NCI-H2081 treated with DMSO at 0.1 percent for 48 hours (cell line): ENCODE data around the gene FOXQ1.

Source experiments
- DNase-seq: peaks from one replicate; lab custom pipeline; 2025; lab: John Stamatoyannopoulos, UW

FOXQ1 gene

GRCh38 chr6:1311400-1312202 lies at the start of gene FOXQ1:
Gene FOXQ1, plus strand, starts transcription at chr6:1312098. Its CDS starts 607 bp downstream, at chr6:1312705.
- DNase-seq: no peak

DNA sequence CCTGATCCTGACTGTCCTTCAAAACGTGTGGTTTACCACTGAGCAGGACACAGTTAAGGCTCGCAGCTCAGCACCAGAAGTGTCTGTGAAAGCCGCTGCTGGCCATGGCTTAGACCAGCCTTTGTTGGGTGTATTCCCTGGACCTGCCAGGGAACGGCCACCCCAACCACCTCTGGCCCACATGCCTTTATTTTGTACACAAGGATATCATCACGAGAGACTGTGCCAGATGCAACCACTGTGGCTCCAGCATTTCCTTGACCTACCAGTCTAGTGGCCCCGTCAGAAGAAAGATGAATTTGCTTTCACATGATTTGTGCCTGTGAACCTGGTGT lies 49.2 kb upstream of the FOXQ1 start:
- DNase-seq: no peak

GRCh38 chr6:1263039-1263849 lies 48.7 kb upstream of the FOXQ1 start:
- DNase-seq: no peak

DNA sequence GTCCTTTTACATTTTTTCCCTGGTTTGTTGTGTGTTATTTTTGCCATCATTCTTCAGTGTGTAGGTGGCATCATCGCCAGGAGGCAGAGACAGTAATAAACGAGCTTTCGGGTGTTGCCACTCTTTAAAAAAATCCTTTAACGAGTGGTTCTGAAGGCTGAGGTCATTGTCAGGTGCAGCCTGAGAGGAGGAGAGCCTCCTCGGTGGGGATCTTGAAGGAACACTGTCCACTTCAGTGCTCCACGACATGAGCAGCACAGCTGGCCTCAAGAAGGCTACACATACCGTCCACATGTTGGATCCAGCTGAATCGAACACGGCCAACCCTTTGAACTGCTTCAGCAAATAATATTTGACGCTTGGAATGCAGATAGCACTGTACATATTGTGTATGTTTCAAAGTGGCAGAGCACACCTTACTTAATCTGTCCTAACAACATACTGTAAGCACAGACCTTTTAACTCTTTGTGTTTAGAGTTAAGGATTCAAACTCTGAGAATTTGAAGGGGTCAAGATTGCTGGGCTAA lies 48.0 kb upstream of the FOXQ1 start:
- no peak for DNase-seq

DNA sequence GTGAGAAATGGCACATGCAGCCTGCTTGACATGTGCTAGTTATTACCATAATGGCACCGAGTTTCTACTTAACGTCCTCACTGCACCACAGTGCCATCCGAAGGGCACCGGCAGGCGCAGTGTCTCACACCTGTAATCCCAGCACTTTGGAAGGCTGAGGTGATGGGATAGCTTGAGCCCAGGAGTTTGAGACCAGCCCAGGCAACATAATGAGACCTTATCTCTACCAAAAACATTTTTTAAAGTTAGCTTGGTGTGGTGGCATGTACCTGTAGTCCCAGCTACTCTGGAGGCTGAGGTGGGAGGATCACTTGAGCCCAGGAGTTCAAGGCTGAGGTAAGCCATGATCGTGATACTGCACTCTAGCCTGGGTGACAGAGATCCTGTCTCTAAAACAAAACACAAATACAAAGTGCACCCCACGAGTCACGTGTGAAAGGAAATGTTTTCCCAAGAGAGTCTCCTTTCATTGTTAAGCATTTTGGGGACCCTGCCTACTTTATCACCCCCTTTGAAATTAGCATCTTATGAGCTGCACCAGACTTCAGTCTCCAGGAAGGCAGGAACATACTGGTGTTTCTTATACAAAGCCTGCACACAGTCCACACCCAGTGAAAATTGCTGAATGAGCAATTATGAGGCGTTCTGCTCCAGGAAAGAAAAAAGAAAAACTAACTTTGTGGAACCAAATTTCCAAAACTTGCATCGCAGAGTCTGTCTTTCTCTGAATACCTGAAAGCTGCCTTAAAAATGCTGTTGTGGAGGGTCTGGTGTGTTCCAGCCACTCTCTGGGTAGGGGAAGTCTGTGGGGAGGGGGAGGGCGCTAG lies 47.1 kb upstream of the FOXQ1 start:
- DNase-seq: no peak

GRCh38 chr6:1266686-1267056 lies 45.2 kb upstream of the FOXQ1 start:
- no peak for DNase-seq

- DNase-seq: no peak
Observed at GRCh38 chr6:1267057-1267732, 44.7 kb upstream of the FOXQ1 start.

DNA sequence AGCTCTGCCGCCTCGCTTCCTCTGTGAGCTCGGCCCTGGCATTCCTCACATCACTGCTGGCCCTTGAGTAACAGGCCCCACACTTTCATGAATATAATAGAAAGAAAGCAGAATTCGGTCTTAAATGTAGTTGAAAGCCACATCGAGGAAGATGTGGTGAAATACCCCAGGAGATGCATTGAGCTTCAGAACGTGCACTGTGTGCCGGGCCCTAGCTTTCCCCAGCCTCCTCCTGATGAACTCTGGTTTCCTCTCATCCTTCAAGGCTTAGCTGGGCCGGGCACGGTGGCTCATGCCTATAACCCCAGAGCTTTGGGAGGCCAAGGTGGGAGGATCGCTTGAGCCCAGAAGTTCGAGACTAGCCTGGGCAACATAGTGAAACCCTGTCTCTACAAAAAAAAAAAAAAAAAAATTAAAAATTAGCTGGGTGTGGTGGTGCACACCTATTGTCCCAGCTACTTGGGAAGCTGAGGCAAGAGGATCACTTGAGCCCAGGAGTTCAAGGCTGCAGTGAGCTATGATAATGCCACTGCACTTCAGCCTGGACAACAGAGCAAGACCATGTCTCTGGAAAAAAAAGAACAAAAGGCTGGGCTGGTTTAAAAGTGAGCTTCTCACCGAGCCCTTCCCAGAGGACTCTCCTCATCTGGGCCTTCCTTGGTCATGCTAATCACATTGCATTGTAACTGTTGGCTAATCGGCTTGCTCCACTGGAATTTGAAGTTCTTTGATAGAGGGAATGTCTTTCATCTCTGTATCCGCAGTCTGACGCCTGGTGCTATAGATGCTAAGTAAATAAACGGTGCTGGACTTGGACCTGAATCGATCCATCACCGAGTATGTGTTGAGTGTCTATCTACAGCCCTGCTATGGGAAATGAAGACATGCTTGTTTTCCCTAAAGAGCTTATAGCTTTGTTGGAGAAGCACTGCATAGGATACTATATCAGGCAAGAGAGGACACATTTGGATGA lies 43.8 kb upstream of the FOXQ1 start:
- no peak for DNase-seq

DNA sequence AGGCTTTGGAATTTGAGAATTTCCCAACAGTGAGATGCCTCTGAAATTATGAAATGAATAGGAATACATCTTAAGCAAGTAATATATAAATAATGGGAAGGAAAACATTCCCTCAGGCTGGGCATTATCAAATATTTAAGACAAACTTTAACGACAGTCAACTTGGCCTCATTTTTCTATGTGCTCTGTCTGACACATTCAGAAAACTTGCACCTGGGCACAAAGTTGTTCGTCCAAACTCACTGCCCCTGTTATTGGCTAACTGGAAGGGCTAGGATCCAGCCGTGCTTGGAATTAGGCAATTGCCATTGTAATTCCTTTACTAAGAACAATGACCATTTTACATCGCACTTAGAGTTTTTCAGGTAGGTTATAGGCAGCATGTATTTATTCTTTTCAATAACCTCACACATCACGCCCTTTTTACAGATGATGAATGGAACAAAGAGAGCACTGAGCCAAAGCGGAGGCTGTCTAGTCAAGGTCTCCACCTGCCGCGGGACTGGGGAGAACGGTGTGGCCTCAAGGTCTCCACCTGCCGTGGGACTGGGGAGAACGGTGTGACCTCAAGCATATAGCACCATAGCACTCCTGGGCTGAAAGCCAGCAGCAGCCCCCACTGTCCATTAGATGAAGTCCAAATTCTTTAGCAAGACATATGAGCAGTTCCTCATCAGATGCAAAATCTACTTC lies 40.7 kb upstream of the FOXQ1 start:
- no peak for DNase-seq

DNA sequence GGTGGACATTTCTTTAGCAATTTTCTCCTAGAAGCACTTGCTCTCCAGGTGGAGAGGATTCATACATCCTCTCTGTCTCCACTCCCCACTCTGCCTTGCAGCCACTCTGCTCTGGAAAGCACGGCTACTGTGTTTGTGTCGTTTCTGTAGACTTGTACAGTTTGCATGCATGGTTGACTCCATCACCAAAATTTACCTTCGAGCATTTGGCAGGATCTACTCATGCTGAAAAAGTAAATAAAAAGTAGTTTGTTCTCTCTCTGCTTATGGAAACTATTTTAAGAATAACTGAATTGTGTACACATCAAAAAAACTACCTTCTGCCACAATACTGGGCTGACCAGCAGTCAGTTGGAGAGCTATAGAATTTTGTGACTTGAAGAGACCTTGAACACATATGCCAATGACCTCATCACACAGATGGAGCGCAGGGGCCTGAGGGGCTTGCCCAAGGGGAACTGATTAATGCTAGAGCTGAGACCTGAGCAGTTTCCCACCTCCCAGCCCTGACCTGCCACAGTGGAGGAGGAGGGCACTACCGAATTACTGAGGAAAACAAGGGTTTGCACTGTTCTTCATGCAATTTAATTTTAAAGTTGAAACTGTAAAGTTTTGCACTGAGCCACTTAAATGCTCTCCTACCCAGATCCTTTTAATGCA lies 33.7 kb upstream of the FOXQ1 start:
- no peak for DNase-seq

GRCh38 chr6:1279065-1279464 lies 32.8 kb upstream of the FOXQ1 start:
- DNase-seq: no peak

DNA sequence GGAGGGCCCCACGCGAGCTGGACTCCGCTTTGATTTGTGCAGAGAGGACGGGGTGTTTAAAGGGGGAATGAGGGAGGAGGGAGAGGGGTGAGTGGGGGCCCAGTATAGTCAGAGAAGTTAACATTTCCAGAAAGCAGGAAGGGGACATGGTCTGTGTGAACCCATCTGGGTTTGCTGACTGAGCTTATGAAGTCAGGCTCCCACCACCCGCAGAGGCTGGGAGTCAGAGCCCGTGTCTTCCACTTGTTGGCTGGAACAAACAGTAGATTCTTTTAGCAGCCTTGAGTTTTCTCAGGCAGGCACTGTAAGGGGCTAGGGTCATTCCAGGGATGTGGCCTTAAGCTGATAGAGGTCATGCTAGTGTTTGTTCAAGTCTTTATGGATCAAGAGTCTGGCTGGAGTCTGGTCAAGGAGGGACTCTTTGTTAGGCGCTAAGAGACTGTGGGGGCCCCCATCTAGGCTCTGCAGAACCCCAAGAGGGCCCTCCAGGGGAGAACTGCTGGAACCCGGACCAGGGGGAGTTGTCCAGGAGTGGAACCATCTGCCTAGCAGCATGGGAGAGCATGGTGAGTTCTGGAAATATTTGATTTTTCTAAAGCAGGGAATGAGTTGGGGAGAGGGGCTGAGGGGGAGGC lies 31.1 kb upstream of the FOXQ1 start:
- DNase-seq: no peak

DNA sequence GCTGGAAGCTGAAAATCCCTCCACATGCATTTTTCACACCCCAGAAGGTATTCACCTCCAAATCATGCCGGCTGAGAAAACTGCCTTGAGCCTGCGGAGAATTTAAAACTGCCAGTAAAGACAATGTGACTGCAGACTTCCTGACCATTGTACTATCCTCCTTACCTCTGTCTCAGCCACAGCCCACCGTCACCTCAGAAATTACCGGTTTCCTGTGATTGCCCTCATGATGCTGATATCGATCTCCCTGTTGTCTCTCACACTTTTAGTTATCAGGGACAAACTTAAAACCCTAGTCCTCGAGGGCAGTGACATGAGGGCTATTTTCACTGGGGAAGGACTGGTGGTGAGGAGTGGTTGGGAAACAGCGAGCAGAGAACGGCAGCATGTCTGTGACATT lies 30.2 kb upstream of the FOXQ1 start:
- DNase-seq: no peak

DNA sequence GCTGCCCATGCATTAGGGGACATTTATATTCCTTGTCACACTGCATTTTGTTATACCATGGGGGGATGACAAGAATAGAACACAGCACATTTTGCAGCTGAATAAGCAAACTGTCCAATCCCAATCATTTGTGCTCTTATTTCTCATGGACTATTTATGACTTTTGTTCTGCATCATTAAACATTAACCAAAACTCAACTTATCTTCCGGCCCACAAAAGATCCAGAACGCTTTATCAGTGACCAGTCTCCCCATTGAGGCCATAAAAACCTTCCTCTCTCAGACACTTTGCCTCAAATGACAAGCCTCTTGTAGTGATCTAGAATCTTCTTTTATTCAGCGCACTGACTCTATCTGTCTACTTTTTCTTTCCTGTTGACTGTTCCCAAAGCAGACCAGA lies 28.4 kb upstream of the FOXQ1 start:
- no peak for DNase-seq

DNA sequence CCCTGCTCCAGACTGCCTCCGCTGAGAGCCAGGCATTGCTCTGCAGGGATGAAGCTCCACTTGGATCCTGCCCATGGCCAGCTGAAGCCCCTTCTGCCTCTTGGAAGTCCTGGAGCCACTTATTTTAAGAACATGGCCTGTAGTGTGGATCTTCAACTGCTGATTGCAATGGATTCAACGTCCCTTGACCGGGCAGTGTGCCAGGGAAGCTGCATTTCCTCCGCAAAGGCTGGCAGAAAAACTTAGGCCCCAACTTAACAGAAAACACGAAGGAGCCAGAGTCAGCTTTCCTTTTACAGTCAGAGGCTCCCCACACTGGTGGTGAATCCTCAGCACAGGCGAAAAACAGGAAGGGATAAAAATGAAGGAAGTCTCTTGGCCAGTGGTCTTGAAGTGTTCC lies 26.3 kb upstream of the FOXQ1 start:
- DNase-seq: no peak

DNA sequence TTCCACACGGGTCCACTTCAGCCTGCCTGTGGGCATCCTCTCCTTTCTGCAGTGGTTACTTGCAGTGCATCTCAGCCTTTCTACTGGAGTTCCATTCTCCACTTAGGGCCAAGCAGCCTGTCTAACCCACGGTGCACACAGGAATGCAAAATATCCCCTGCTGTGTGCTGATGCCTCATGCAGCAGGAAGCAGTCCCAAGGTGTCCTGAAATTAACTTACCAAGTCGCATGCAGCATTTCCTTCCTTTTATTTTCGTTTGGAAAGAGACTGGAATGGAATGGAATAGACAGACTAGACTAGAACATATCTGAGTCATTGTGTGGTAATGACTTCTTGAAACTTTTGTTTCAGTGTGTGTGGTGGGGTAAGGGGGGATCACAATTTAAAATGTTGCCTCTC lies 25.9 kb upstream of the FOXQ1 start:
- DNase-seq: no peak

DNA sequence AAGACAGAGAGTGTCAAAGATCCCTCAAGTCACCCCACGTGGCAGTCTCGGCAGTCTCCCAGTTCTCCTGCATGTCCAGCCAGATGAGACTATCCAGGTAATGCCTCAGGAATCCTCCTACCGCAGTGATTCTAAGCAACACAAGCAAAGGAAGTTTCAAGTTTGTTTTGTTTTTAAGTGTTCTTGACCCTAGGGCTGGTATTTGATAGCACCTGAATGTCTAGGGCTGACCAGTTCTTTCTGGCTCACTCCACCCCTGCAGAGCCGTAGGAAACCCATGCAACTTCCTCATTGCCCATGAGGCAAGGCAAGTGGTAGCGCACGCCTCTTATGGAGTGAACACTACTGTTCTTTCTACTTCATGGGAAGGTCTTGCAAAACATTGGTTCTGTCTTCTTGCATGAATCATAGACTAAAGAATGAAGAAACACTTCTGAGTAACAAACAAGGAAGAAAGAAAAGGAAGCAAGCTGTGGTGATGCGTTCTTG lies 24.8 kb upstream of the FOXQ1 start:
- DNase-seq: no peak

DNA sequence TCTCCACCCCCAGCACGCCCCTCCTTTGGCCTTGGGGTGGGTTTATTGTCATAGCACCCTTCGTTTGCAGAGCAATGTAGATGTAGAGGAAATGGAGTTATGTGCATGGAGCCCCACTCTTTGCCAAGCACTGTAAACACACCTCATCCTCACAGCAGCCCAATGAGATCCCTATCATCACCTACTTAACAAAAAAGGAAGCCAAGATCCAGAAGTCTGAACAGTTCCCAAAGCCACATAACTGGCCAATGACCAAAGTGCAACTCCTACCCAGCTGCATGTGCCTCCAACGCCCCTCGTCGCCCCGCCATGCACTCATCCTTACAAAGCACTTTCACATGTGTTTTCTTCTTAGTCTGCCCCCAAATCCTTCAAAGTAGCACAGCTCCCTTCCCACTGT lies 21.8 kb upstream of the FOXQ1 start:
- DNase-seq: no peak

- no peak for DNase-seq
Observed at GRCh38 chr6:1290805-1291204, 21.1 kb upstream of the FOXQ1 start.
